HT1080 (cell line): ENCODE results near the gene LRRC51. TPM values are rescaled to one million over a fixed set of nuclear protein-coding genes. Genes with fewer than 3 reads are reported as not detected.

ENCODE experiments used
- DNase-seq: peaks from one replicate; pipeline ENCODE4 v3.0.0-alpha.2; 2015; ENCODE audit warnings: low read depth
- polyA plus RNA-seq, 2 experiments: library from polyadenylated mRNA; depleted of rRNA; stranded (reverse); fragments of >200 nt; gene quantifications; 2 replicates each; pipeline ENCODE4 v1.2.3, GENCODE V29; 2015
- total RNA-seq: library from RNA; depleted of rRNA; stranded (reverse); fragments of >200 nt; shearing (Covaris generic); gene quantifications from 2 replicates; pipeline ENCODE4 v1.2.3, GENCODE V29; 2014; rRNA removed

LRRC51 gene
- 10.8 and 11.1 TPM in 2 replicates for total RNA-seq
- polyA plus RNA-seq (2015; cell fraction: cytosol; rRNA removed), result 6.5 and 7.1 TPM in 2 replicates
- polyA plus RNA-seq (2015; cell fraction: nucleus; rRNA removed), result 3.3 and 4.8 TPM in 2 replicates

GRCh38 chr11:72080326-72081183 lies at the start of gene LRRC51, which contains the start of gene NUMA1:
Gene LRRC51 (plus strand): TSS chr11:72080850. CDS start chr11:72089084, 8,234 bp downstream.
Gene NUMA1 (minus strand): TSS chr11:72080542. CDS start chr11:72035943, 44,599 bp downstream.
- DNase-seq, result peak; percentile 100

- no peak for DNase-seq
These were observed 44.0 kb upstream of the LRRC51 start for GRCh38 chr11:72036687-72037086.

- DNase-seq, result no peak
These were observed 42.9 kb upstream of the LRRC51 start for GRCh38 chr11:72037554-72038311.

GRCh38 chr11:72038491-72038890 lies 42.2 kb upstream of the LRRC51 start:
- no peak for DNase-seq

GRCh38 chr11:72039031-72039855 lies 41.4 kb upstream of the LRRC51 start:
- DNase-seq, result no peak

DNA sequence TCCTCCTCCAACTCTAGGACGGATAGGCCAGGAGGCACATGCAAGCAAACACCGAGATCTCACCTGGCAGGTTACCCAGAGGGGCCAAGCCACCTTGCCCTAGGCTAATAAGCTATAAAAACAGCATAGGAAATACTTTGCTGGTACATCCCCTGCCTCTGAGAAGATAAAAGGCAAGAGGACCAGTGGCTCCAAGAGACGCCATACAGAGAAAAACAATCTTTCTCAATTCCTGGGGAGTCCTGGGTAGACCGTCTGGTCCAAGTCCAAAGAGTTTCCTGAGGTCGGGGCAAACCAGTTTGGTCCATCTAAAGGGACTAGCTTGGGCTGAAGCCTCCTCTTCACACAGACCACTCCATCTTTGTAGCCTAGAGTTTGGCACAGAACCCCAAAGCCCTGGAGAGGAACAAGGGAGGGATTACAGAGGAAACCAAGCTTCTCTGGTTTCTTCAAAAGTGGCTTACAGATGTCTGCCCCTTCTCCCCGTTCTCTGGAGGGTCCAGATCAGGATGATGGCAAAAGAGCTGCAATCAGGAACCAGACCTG lies 40.7 kb upstream of the LRRC51 start:
- DNase-seq, result no peak

DNA sequence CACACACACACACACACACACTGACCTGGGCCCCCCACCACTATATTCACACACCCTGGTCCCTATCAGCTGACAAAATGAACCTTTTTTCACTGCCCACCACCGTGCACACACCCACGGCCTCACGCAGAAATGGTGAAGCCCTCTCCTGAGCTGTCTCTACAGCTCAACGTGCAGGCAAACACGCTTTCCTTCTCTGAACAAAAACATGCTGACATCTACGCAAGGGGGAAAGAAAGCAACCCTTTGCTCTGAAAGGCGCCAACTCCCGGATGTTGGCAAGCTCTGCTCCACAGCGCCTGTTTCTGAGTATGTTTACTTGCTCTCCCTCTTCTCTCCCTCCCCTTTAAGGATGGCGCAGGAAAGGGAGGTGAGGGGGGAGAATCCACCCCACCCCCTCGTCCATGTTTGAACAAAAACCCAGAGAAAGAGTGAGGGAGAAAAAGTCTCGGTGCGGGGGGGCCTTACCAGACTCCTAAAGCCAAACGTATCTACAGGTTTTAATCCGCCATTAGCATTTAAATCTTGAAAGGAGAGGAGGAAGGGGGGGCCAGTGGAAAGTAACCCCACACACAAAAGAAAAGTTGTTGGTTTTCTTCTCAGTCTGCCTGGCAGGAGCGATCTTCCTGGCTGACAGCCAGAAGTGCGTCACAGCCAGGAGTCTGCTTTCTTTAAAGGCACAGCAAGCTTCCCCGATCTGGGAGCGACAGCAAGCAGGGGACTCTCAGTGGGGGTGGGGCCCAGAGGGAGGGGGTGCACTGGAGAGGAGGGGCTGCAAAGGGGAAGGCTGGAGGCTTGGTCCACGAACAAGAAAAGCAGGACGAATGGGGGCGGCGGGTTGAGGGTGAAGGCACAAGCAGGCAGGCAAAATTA lies 39.9 kb upstream of the LRRC51 start:
- DNase-seq, result peak; percentile 90

DNA sequence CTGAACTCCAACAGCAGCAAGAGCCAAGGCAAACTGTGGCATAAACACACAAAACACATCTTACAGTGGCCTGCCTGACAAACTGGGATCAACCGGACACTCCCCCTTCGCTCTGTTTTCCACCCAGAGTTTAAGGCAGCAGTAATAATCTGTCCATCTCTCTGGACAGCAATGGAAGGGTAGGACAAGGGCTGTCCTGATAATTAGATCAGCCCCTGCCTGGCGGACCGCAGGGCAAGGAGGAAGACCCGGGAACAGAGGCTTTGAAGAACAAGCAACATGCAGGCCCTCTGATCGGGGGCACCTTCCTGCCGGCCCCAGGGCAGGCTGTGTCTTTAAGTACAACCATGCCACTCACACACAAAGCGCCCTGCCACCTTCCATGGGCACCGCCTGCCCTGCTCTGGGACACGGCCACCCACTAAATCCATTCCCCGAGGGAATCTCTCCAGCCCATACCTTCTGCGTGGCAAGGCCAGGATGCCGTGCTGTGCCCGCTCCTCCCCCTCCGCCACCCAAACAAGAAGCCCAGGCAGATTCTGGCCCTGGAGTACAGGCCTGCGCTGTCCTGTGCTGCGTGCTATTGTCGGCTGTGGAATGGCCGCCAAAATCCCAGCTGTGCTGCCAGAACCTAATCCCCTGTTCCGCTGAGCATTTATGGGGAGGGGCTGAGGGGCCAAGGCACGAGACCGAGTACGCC lies 39.1 kb upstream of the LRRC51 start:
- DNase-seq, result peak; percentile 60

GRCh38 chr11:72042064-72042745 lies 38.4 kb upstream of the LRRC51 start:
- DNase-seq, result no peak

GRCh38 chr11:72045849-72046248 lies 34.8 kb upstream of the LRRC51 start:
- no peak for DNase-seq

DNA sequence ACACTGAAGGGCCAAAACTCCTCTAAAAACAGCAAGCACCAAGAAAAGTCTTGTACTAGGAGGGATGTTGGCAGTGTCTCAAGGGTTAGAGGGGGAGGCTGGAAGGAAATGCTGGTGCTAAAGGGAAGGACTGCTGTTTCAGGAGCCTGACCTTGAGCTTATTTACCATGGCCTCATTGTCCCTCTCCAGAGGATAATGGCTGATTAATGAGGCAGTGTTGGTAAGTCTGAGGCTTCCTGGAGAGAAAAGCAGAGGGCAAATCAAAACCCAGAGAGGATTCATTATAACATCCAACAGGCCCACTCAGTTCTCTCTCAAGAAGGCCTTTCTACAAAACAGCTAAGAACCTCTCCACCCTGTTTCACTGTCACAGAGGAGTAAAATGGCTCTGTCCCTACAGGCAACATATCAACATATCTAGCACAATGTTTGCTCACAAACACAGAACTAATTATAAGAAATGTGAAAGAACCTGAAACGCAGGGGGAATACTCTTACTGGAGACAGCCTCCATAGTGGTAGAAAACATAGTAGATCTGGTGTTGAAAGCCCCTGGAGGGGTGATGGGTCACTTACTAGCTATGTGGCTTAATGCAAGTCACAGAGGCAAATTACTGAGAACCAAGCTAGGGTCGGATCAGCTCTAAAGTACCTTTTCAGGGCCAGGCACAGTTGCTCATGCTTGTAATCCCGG lies 31.7 kb upstream of the LRRC51 start:
- no peak for DNase-seq

GRCh38 chr11:72058416-72059034 lies 22.1 kb upstream of the LRRC51 start:
- no peak for DNase-seq

- DNase-seq, result no peak
These were observed 18.8 kb upstream of the LRRC51 start for GRCh38 chr11:72061739-72062396.

- DNase-seq, result no peak
These were observed 13.8 kb upstream of the LRRC51 start for GRCh38 chr11:72066855-72067254.

DNA sequence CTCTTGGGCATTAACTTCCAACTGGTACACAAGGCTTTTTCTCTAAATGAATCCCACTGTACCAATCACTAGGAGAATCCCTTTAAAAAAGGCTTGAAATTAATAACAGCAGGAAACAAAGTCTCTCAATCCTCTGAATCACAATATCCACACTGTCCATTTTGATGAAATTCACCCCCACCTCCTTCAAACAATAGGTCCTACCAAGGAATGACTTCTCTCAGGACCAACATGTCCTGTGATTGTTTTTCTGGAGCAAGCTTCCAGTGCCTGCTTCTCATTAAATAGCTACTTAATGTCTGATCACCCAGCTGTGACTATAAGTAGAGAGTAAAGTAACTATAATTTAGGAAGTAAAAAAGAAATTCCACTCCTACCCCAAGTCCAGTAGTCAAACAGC lies 13.4 kb upstream of the LRRC51 start:
- DNase-seq, result no peak

DNA sequence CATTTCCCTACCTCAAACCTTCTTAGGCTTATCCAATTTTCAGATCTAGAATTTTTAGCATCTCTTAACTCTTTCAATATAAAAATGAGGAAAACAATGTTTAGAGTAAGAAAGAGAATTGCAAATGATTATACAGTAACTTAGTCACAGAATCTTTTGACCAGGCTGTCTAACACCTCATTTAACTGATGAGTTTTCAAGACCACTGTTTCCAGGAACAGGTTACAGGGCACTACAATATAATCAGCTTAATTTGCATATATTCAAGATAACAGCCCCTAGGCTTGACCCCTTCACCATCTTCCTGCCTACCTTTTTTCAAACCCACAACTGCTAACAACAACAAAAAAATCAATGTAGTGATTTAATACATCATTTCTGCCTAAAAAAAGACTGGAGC lies 13.0 kb upstream of the LRRC51 start:
- DNase-seq, result no peak

DNA sequence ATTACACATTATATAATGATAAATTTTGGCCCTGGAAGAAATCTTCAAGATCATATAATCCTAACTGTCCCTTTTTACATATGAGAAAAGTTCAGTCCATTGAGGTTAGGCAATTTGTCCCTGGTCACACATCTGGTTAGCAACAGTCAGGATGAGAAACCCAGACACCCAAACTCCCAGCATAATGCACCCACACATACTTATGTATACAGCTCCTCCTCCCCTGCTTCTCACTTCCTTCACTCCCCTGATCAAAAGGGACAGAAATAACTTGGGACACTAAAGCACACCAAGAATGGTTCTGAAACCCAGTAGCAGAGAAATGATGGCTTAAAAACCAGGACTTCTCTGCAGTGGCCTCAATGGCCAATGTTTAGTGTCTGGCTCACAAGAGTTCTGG lies 11.4 kb upstream of the LRRC51 start:
- DNase-seq, result no peak
